ENCODE measurements around the gene DNM2. TPM values are rescaled to one million over a fixed set of nuclear protein-coding genes. Genes with fewer than 3 reads are reported as not detected.
"Not testable (repeated sequence)": the region's sequence is repeated elsewhere in the genome, so short reads cannot be mapped to it uniquely, and the experiment has no call there.

DNM2 gene
- total RNA-seq, 4 donors from 2014 or later, result 79.1 to 115 (median 96.8) TPM

- H3K4me1 ChIP-seq, result peaks cover 0 to 57% (median 24%) of the 10 kb centered on the region in 3 donors
- TF ChIP-seq POLR2A (IDR thresholded peaks at IDR 0.05) (no peak), CTCF (IDR thresholded peaks at IDR 0.05) (peak in 3 of 4 experiments; percentile 14 to 30 (median 24))
- WGBS, 2 donors (ENCODE audit: low coverage in 1 of 2), result 0% methylated on average over 14 of the region's 90 CpGs; no CpG with 5 or more reads in 1 of the 2 donors
Observed at GRCh38 chr19:10871711-10872545, 154.0 kb downstream of the DNM2 start.

GRCh38 chr19:10872546-10873107, 154.7 kb downstream of the DNM2 start:
- no peak for TF ChIP-seq EP300 (IDR thresholded peaks at IDR 0.05)
- no peak for TF ChIP-seq CTCF (IDR thresholded peaks at IDR 0.05)
- no peak for TF ChIP-seq POLR2A (IDR thresholded peaks at IDR 0.05)
- TF ChIP-seq POLR2AphosphoS5 (IDR thresholded peaks at IDR 0.05), result no peak
- no peaks in the 10 kb centered on the region for H3K27me3 ChIP-seq
- no peak for ATAC-seq
- 0% methylated on average over 4 to 13 of the region's 16 CpGs for WGBS, 2 donors (ENCODE audit: low coverage in 1 of 2)
- peak overlapping the region in 3 of 4 donors; percentile 88 to 93 (median 92) for H3K27ac ChIP-seq
- peak overlapping the region; percentile 88 to 91 for H3K4me3 ChIP-seq
- peaks cover 0 to 64% (median 24%) of the 10 kb centered on the region in 3 donors for H3K4me1 ChIP-seq
- no peaks in the 10 kb centered on the region for H3K36me3 ChIP-seq
- no peaks in the 10 kb centered on the region for H3K9me3 ChIP-seq

More at GRCh38 chr19:10871711-10872545, 154.0 kb downstream of the DNM2 start:
- Histone ChIP-seq H3K27me3 (no peaks in the 10 kb centered on the region), H3K4me3 (peak overlapping the region; percentile 88 to 91), H3K9me3 (no peaks in the 10 kb centered on the region), H3K27ac (peak overlapping the region; percentile 22 to 93 (median 90)), H3K36me3 (no peaks in the 10 kb centered on the region)
- peak; percentile 0 for ATAC-seq

GRCh38 chr19:10874024-10874423, 156.1 kb downstream of the DNM2 start:
- TF ChIP-seq CTCF (IDR thresholded peaks at IDR 0.05) (no peak), POLR2A (IDR thresholded peaks at IDR 0.05) (no peak), POLR2AphosphoS5 (IDR thresholded peaks at IDR 0.05) (no peak), EP300 (IDR thresholded peaks at IDR 0.05) (no peak)
- no peaks in the 10 kb centered on the region for H3K36me3 ChIP-seq
- no peak overlapping the region for H3K27ac ChIP-seq
- no peaks in the 10 kb centered on the region for H3K27me3 ChIP-seq
- H3K4me3 ChIP-seq, result no peak overlapping the region
- no peaks in the 10 kb centered on the region for H3K9me3 ChIP-seq
- H3K4me1 ChIP-seq, result peaks cover 0 to 78% (median 32%) of the 10 kb centered on the region in 3 donors
- 70 to 100% methylated on average over 1 of the region's 1 CpG for WGBS, 2 donors (ENCODE audit: low coverage in 1 of 2)
- no peak for ATAC-seq

GRCh38 chr19:10876459-10877240, 158.8 kb downstream of the DNM2 start:
- peak; percentile 31 for ATAC-seq
- no peaks in the 10 kb centered on the region for H3K36me3 ChIP-seq
- peaks cover 0 to 94% (median 35%) of the 10 kb centered on the region in 3 donors for H3K4me1 ChIP-seq
- no peaks in the 10 kb centered on the region for H3K9me3 ChIP-seq
- H3K4me3 ChIP-seq, result no peak overlapping the region
- H3K27ac ChIP-seq, result peak overlapping the region in 3 of 4 donors; percentile 20 to 51 (median 43)
- TF ChIP-seq POLR2AphosphoS5 (IDR thresholded peaks at IDR 0.05) (no peak), POLR2A (IDR thresholded peaks at IDR 0.05) (no peak), EP300 (IDR thresholded peaks at IDR 0.05) (no peak), CTCF (IDR thresholded peaks at IDR 0.05) (no peak)
- no peaks in the 10 kb centered on the region for H3K27me3 ChIP-seq
- 60% methylated on average over 1 of the region's 10 CpGs; no CpG with 5 or more reads in 1 of the 2 donors for WGBS, 2 donors (ENCODE audit: low coverage in 1 of 2)

- not testable (repeated sequence) for H3K9me3 ChIP-seq, ATAC-seq, H3K4me3 ChIP-seq, H3K36me3 ChIP-seq, H3K27me3 ChIP-seq
- peak overlapping the region in 2 of 4 donors; percentile 43 to 51 for H3K27ac ChIP-seq
- 91 to 97% methylated on average over 5 to 9 of the region's 9 CpGs for WGBS, 2 donors (ENCODE audit: low coverage in 1 of 2)
- peaks cover 0 to 97% (median 36%) of the 10 kb centered on the region in 3 donors for H3K4me1 ChIP-seq
Observed at GRCh38 chr19:10877608-10878007, 159.7 kb downstream of the DNM2 start.
